Lower leg skin (tissue), 3 donors: ENCODE measurements around the gene MPIG6B.

ENCODE experiments used
- CTCF ChIP-seq, 3 donors: fragments of 450-650 bp; IDR thresholded peaks; one replicate each; pipeline ENCODE4 v1.5.1; 2016; ENCODE audit warnings: antibody characterized with exemption in 3 of 3, mild to moderate bottlenecking in 3 of 3, moderate library complexity in 2 of 3
- POLR2A ChIP-seq, 2 donors: fragments of 450-650 bp; IDR thresholded peaks; one replicate each; pipeline ENCODE4 v1.6.1; 2016 to 2017; ENCODE audit warnings: antibody characterized with exemption in 2 of 2, mild to moderate bottlenecking in 1 of 2, moderate library complexity in 1 of 2

GRCh38 chr6:31713465-31713864 lies 9.7 kb upstream of the MPIG6B start:
- TF ChIP-seq CTCF (IDR thresholded peaks at IDR 0.05) (no peak), POLR2A (IDR thresholded peaks at IDR 0.05) (no peak)
